DOHH2 (cell line): Measurements from ENCODE around the gene DNMBP.

ENCODE experiments used
- H3F3A ChIP-seq: fragments of 200-600 bp; sonication (generic), shearing (Covaris generic); 2 replicates; pipeline ENCODE4 v1.6.0; 2016; ENCODE audit warnings: antibody characterized with exemption, mild to moderate bottlenecking; ENCODE audit not compliant: control insufficient read depth, insufficient read depth
- H3K27ac ChIP-seq: fragments of 200-600 bp; sonication (generic); 2 replicates; pipeline ENCODE4 v1.5.1; 2014; ENCODE audit warnings: low read depth, mild to moderate bottlenecking, low read length, moderate library complexity
- H3K27me3 ChIP-seq: fragments of 200-600 bp; sonication (generic); 2 replicates; pipeline ENCODE4 v1.6.1; 2014; ENCODE audit warnings: mild to moderate bottlenecking, low read length, mixed read lengths; ENCODE audit not compliant: control insufficient read depth
- H3K36me3 ChIP-seq: fragments of 200-600 bp; sonication (generic); 2 replicates; pipeline ENCODE4 v1.6.1; 2014; ENCODE audit warnings: mild to moderate bottlenecking, low read length, moderate library complexity, mixed read lengths; ENCODE audit not compliant: control insufficient read depth
- H3K4me1 ChIP-seq: fragments of 200-600 bp; sonication (generic); 2 replicates; pipeline ENCODE4 v1.6.1; 2014; ENCODE audit warnings: mild to moderate bottlenecking, low read length, mixed read lengths; ENCODE audit not compliant: control insufficient read depth
- H3K4me2 ChIP-seq: fragments of 200-600 bp; sonication (generic); 2 replicates; pipeline ENCODE4 v1.6.0; 2014; ENCODE audit warnings: mild to moderate bottlenecking, low read length, moderate library complexity
- H3K4me3 ChIP-seq: fragments of 200-600 bp; sonication (generic); 2 replicates; pipeline ENCODE4 v1.5.1; 2014; ENCODE audit warnings: mild to moderate bottlenecking, low read length, mixed read lengths
- H3K79me2 ChIP-seq: fragments of 200-600 bp; sonication (generic); 2 replicates; pipeline ENCODE4 v1.6.1; 2014; ENCODE audit warnings: mild to moderate bottlenecking, low read length, mixed read lengths; ENCODE audit not compliant: control insufficient read depth
- H3K9me2 ChIP-seq: fragments of 200-600 bp; sonication (generic); replicated peaks from 2 replicates; pipeline ENCODE4 v1.6.1; 2014; ENCODE audit warnings: mild to moderate bottlenecking, low read length, mixed read lengths; ENCODE audit not compliant: control insufficient read depth
- H3K9me3 ChIP-seq: fragments of 200-600 bp; sonication (generic); 2 replicates; pipeline ENCODE4 v1.6.1; 2014; ENCODE audit warnings: antibody characterized with exemption, low read length, mixed read lengths; ENCODE audit not compliant: control insufficient read depth, insufficient read depth
- H4K20me1 ChIP-seq: fragments of 200-600 bp; sonication (generic); 2 replicates; pipeline ENCODE4 v1.6.0; 2014; ENCODE audit warnings: low read depth, mild to moderate bottlenecking, antibody characterized with exemption, low read length, moderate library complexity; ENCODE audit not compliant: control insufficient read depth, insufficient read depth
- CTCF ChIP-seq: fragments of 200-600 bp; sonication (generic); IDR thresholded peaks from one replicate; pipeline ENCODE4 v1.5.1; 2014; ENCODE audit warnings: antibody characterized with exemption, mild to moderate bottlenecking, low read depth, low read length; ENCODE audit not compliant: poor library complexity, severe bottlenecking
- EZH2phosphoT487 ChIP-seq: fragments of 200-600 bp; sonication (generic); IDR thresholded peaks from 2 replicates; pipeline ENCODE4 v1.6.1; 2017; ENCODE audit warnings: borderline replicate concordance, mild to moderate bottlenecking, antibody characterized with exemption, low read length, moderate library complexity, mixed read lengths

Gene DNMBP

GRCh38 chr10:100033766-100034418 is 24.1 kb upstream of the DNMBP start:
- peak overlapping the region; percentile 28; the same call in 1 of the 2 replicates for H3K27ac ChIP-seq

GRCh38 chr10:100027416-100027815 is 17.7 kb upstream of the DNMBP start:
- Histone ChIP-seq H3K4me2 (no peak overlapping the region), H3K79me2 (no peaks in the 10 kb centered on the region), H3F3A (peaks cover 12% of the 10 kb centered on the region), H3K4me1 (peaks cover 48% of the 10 kb centered on the region), H3K9me2 (no peaks in the 10 kb centered on the region), H4K20me1 (no peaks in the 10 kb centered on the region), H3K36me3 (peaks cover 6% of the 10 kb centered on the region; the same call in 1 of the 2 replicates), H3K4me3 (no peak overlapping the region), H3K9me3 (peaks cover 12% of the 10 kb centered on the region), H3K27me3 (no peaks in the 10 kb centered on the region), H3K27ac (no peak overlapping the region)
- no peak for TF ChIP-seq CTCF
- TF ChIP-seq EZH2phosphoT487, result no peak

More at GRCh38 chr10:100033766-100034418, 24.1 kb upstream of the DNMBP start:
- Histone ChIP-seq H3K79me2 (no peaks in the 10 kb centered on the region), H3K36me3 (no peaks in the 10 kb centered on the region), H3K9me3 (no peaks in the 10 kb centered on the region; the same call in none of the 2 replicates), H3K27me3 (no peaks in the 10 kb centered on the region), H3F3A (peaks cover 15% of the 10 kb centered on the region), H3K4me1 (peaks cover 51% of the 10 kb centered on the region), H3K9me2 (no peaks in the 10 kb centered on the region), H3K4me2 (peak overlapping the region; percentile 57), H4K20me1 (no peaks in the 10 kb centered on the region), H3K4me3 (peak overlapping the region; percentile 48)
- TF ChIP-seq CTCF, result no peak
- TF ChIP-seq EZH2phosphoT487, result no peak

- TF ChIP-seq CTCF, result no peak
- TF ChIP-seq EZH2phosphoT487, result no peak
- H4K20me1 ChIP-seq, result no peaks in the 10 kb centered on the region
- H3K27me3 ChIP-seq, result no peaks in the 10 kb centered on the region
- H3K9me2 ChIP-seq, result no peaks in the 10 kb centered on the region
- peaks cover 62% of the 10 kb centered on the region for H3K4me1 ChIP-seq
- H3F3A ChIP-seq, result peaks cover 16% of the 10 kb centered on the region
- H3K4me3 ChIP-seq, result peak overlapping the region; percentile 35; the same call in 1 of the 2 replicates
- peaks cover 12% of the 10 kb centered on the region for H3K9me3 ChIP-seq
- peak overlapping the region; percentile 61 for H3K4me2 ChIP-seq
- peak overlapping the region; percentile 82 for H3K27ac ChIP-seq
- H3K79me2 ChIP-seq, result no peaks in the 10 kb centered on the region
- peaks cover 6% of the 10 kb centered on the region; the same call in 1 of the 2 replicates for H3K36me3 ChIP-seq
These were observed 15.8 kb upstream of the DNMBP start for GRCh38 chr10:100025576-100025975.
